Stimulated activated CD8-positive, alpha-beta memory T cell treated with anti-CD3 and anti-CD28 coated beads, Interleukin-15, amount 100 ng/mL, for 48 hours (primary cell): ENCODE measurements around the gene OBSL1.

Source experiments
- DNase-seq, 2 donors: peaks; one replicate each; pipeline ENCODE4 v3.0.0-alpha.2; 2020; ENCODE audit warnings: low read depth in 2 of 2

Gene OBSL1

DNA sequence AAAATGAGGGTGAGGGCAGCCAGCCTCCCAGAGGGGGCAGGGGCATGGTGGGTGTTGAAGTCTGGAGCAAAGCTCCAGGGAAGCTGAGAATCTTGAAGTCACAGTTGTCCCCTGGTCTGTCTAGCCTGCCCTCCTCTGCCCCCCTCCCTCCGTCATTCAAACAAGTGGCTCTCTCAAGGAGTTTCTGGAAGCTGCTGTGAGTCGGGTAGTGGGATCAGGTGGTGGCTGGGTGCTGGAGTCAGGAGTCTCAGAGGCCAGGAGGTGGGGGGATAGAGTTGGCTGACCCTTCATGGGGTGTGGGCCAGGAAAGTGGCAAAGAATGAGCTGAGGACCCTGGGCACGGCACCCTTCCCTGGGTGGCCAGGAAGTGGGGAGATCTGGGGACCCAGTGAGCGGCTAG, 57.6 kb downstream of the OBSL1 start:
- no peak for DNase-seq

GRCh38 chr2:219512524-219513216, 58.7 kb downstream of the OBSL1 start:
- DNase-seq, result no peak

DNA sequence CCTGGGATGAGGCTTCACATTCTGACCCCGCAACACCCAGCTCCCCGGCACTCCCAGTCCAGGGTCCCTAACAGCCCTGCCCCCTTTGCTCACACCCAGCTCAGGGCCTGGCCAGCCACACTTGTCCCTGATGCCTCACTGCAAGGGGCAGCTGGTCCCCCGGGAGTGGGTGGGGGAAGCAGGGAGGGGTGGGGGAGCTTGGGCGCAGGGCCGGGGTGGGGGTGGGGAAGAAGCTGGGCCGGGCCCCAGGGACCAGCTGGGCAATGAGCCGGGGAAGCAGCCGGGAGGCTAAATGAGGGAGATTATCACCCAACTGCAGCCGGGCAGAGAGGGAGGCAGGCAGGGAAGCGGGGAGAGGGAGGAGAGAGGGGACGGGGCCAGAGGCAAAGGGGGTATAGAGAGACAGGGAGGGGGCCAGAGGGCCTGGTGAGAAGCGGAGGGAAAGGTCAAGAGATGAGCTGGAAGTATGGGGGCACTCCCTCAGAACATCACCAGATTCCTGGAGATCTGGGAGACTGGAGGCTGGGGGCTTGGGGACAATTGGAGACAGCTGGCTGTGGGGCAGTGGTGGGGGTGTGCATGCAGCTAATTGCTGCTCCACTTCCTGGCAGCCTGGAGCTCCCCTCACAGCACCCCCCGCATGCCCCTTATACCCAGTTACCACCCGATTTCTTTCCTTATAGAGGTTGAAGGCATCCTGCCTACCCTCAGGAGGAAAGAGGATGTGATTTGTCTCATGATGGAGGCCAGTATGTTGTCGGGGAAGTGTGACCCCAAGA, 59.6 kb downstream of the OBSL1 start:
- no peak for DNase-seq

- DNase-seq, result no peak
These were observed 60.7 kb downstream of the OBSL1 start for GRCh38 chr2:219510512-219511135.

DNA sequence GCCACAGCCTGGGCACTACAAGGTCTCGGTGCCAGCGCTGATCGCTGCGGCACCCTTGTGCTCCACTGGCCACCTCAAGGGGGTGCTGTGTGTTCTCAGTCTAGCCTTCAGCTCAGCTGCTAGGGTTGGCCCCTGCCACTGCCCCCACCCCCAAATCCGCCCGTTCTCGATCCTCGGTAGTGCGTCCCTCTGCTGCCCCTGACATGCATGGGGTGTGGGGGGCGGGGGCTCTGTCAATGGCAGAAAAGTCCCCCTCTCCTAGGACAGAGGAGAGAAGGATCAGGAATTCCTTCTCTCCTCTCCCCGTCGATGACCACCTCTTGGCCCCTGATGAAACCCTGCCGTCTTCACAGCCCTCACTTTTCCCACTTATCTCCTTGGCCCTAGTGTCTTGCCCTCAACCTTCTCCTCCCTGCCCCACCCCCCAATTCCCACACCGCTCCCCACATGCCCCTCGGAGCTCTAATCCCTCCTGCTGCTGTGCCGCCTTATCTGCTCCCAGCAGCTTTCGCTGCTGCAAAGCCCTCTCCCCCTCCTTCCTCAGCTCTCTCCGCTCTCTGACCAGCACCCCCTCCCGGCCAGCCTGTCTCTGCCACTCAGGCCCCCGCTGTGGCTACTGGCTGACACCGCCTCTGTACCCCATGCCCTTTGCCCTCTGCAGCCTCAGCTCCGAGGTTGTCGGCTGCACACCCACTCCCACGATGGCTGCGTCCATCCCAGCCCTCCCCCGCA, 61.4 kb downstream of the OBSL1 start:
- DNase-seq, result no peak

DNA sequence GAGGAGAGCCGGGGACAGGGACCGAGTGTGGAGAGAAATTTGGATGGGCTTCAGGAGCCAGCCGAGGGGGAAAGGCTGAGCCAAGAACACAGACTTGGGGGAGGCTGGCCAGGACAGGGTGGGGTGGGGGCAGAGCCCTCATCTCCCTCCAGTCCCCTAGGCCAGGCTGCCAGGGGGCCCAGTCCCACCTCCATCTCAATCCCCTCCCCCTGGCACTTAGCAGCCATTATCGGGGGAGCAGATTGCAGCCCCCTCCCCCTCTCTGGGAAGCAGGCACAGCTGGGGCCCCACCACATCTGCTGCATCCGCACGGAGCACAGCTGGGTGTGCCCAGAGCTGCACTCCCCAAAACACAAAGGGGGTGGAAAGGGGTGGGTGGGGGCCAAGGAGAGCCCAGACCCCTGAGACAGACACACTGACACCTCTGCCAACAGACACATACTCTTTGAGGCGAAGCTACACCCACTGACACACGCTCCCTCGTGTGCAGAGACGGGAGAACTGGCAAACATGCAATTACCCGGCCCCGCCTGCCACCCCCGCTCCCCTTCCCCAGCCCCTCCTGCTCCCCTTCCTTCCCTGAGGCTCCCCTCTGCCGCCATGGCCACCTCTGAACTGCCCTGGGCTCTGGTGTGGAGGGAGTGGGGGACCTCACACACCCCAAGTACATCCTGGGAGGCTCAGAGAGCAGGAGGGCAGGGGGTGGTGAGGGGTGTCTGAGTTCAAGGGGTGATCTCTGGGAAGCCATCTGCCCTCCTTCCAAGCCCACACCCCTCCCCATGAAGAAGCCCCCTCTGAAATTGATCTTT, 62.2 kb downstream of the OBSL1 start:
- DNase-seq, result no peak

DNA sequence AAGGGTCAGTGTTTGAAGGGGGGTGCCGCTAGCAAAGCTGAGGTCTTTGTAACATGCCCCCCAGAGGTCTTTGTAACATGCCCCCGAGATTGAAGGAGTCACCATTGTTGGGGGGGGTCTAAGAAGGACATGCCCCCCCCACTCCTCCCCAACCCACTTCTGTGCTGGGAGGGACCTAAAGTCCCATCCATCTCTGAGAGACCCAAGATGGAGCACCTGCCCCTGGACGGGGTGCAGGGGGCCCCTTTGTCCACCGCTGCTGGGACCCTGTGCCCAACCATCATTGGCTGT, 63.0 kb downstream of the OBSL1 start:
- no peak for DNase-seq

- DNase-seq, result no peak
These were observed 63.5 kb downstream of the OBSL1 start for GRCh38 chr2:219507581-219508443.

- DNase-seq, result no peak
These were observed 64.4 kb downstream of the OBSL1 start for GRCh38 chr2:219506802-219507526.

GRCh38 chr2:219506153-219506801, 65.1 kb downstream of the OBSL1 start:
- DNase-seq, result no peak

- DNase-seq, result no peak
These were observed 65.8 kb downstream of the OBSL1 start for GRCh38 chr2:219505585-219505984.

GRCh38 chr2:219502618-219503017, 68.7 kb downstream of the OBSL1 start:
- DNase-seq, result no peak

GRCh38 chr2:219501849-219502248, 69.5 kb downstream of the OBSL1 start:
- DNase-seq, result no peak
